ENCODE measurements around the gene NRIP1.

NRIP1 gene

DNA sequence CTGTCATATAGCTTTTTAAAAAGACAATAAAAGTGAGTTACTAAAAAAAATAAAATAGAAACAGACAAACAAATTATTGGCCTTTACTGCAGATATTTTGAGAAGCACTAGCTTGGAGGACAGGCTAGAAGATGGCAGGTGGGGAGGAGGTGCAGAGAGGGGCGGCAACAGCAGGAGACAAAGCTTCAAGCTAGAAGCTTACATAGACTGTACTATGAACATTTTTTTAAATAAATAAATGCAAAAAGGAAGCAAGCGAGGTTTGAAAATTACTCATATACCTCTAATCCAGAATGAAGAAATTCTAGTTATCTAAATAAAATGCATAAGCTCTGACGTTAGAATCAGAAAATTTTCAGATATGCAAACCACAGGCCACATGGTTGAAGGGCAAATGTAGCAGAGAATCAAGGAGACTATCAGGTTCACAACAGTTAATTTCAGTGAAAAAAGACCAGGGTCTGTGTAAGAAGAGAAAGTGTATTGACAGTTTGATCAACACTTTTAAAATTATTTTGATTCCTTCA lies 54.9 kb downstream of the NRIP1 start:
- no peak for DNase-seq (ENCODE audit: low read depth in 1 of 2, low spot score in 1 of 2)

DNA sequence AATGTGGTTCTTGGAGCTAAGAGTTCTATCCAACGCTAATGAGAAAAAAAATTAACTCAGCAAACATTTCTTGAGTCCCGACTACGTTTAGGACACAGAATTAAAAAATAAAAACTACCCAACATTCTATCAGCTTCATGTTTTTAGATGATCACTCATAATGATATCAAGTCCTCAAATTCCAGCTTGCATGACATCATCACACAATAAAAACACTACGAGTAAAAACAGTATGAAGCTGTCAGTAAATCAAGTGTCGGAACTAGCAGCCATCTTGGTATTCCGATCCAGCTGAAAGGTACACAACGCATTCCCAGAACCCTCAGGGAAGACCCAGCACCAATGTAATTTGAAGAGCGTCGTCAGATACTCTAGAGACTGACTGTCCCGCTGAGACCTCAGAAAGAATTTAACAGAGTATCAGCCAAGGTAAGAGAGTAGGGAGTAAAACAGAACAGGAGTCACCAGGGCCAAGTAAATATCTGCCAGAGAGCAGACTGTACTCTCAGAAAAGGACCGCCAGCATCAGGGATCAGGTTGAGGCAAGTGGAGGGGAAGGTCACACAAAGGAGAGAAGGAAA lies 57.0 kb downstream of the NRIP1 start:
- DNase-seq (ENCODE audit: low read depth in 1 of 2, low spot score in 1 of 2), result no peak

DNA sequence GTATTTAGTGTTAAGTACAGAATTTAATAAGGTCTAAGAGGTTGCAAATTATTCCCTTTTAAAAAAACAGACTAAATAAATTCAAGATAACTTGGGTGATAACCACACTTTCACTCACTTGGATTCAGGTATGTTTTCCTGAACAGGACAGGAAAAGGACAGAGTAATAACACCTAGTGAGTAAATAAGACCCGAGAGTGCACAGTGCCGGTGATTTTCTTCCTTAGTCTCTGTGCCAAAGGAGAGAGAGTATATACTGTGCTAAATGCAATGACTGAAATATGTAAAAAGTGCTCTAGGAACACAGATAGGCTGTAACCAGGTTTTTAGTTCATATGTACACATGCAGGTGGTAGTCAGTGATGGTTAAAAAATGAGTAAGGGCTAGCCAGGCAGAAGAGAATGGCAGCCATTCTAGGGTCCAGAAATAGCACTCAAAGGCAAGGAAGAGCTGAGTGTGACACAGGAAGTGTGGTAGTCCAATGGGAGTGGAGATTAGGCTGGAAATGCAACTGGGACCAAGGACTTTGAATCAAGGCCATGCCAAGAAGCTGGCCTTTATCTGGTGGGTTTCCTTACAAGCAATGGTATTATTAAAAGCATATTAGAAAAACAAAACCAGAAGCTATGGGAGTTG lies 58.1 kb downstream of the NRIP1 start:
- no peak for DNase-seq (ENCODE audit: low read depth in 1 of 2, low spot score in 1 of 2)

DNA sequence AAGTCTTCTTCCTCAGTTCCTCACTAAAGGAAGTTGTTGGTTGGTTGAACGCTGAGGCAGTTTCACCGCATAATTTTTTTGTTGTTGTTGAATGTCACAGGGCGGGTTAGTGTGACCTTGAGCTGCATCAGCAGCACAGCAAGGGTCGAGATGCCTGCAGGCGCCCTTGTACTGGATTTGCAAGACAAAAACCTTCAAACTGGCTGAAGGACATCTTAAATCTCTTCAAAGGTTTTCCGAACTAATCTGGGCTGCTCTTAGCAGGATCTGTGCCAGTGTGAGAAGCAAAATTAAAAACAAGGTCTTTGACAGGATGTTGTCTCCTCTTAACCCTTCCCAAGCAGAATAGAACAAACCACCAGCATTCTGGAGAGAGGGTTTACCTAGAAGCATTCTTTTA lies 59.4 kb downstream of the NRIP1 start:
- no peak for DNase-seq (ENCODE audit: low read depth in 1 of 2, low spot score in 1 of 2)

DNA sequence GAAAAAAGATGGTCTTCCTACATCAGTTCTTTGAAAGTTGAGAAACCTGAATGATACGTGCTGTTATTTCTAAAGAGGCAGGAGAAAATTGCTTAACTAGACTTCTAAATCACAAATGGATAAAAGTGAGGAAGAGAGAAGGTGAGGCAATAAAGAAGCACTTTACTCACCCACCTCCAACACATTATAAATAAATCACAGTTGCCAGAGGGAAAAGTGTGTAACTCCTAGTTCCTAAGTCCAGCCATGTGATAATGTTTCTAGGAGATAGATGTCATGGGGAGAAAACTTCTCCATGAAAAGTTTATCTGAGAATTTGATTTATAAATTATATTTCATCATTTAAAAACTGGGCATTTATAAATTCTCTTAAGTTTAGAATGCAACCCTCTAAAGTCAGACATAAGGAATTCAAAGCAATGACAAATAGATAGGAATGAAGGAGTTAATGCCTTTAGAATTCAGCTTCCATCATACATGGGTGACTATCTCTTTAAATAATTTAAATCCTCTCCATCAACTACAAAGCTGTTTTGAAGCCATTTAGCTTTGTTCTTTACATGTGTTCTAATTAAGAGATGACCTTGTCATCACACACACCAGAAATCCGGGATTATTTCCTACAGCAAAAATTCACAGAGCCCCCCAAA lies 60.0 kb downstream of the NRIP1 start:
- DNase-seq (ENCODE audit: low read depth in 1 of 2, low spot score in 1 of 2), result no peak

DNA sequence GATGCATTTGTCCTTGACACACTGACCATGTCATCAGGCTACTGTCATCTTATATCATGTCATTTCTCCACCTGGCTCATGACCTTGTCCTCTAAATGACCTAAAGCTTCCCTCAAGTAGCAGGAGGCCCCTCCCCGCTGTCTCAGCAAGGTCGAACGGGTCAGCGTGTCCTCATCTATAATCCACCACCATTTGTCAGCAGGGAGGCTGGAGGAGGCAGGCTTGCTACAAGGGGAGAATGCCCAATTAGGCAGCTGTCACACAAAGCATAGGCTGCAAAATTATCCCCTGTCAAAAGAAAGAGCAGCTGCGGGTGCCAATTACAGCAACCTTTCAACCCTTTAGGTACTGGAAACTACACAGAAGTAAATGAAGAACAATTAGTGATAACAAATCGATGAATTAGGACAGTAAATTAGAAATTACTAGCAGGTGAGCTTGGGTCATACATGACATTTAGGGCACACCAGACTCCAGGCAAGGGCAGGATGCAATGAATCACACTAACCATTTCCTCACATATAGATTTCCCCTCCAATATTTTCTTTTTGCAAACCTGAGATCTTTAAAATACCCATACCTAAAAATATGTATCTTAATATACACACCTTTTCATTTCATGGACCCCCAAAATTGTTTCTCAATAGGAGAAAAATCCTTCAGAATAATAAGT lies 61.2 kb downstream of the NRIP1 start:
- no peak for DNase-seq (ENCODE audit: low read depth in 1 of 2, low spot score in 1 of 2)

DNA sequence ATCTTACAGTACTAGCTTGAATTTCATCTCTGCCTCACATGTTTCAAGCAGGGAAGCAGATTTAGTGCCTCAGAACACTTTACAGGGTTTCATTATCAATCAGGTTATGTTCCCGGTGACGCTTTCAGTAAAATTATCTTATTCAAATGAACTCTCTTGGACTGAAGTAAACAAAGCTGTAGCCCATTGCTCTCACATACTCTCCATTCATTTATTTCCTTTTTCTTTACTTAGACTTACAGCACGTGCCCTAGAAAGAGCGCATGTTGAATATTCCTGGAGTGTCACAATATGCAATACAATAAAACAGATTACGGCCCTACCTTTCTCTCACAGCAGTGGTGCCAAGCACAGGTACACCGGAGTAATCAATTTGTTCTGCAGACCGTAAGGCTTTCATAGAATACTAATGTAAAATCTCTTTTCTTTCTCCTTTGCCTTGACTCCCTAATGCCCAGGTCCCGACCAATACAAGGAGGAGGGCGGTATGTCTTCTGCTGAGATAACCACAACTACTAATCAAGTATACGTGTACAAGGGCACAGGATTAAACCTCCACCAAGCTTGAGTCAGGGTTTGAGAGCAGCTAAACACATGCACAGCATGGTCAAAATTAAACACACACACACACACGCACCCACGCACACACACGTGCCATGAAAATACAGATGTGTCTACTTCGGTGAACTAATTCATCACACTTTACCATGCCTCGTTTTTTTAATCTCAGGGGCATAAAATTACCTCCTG lies 62.8 kb downstream of the NRIP1 start:
- DNase-seq (ENCODE audit: low read depth in 1 of 2, low spot score in 1 of 2), result no peak

DNA sequence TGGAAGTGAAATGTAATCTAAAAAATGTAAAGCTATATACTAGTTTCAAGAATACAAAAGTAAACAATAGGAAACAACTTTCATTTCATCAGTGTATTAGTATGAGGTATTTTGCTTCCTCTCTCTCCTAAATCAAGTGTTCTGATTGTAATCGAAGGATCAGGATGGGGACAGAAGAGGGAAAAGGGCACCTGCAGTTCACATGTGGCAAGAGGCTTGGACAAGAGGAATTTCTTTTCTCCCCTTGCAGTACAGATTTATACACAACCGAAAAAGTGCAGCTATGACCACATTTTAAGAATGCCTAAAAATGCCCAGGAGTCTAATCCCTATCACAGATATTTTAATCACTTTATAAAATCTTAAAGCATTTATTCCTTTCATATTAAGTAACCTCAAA lies 63.7 kb downstream of the NRIP1 start:
- DNase-seq (ENCODE audit: low read depth in 1 of 2, low spot score in 1 of 2), result no peak

DNA sequence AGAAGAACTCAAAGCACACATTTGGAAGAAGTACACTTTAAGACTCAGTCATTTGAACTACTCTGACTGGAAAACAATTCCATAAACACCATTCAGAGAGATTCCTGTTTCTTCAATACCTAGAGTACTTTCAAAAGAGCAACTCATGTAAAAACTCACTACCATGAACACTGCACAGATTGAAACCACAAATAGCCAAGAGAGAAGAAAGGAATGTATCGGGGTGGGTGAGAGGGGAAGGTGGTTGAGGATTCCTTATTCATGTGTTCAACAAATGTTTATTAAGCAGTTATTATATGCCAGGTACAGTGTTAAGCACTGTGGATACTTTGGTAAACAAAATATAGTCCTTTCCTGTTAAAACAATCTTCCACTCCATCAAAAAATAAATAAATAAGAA lies 64.7 kb downstream of the NRIP1 start:
- DNase-seq (ENCODE audit: low read depth in 1 of 2, low spot score in 1 of 2), result no peak

DNA sequence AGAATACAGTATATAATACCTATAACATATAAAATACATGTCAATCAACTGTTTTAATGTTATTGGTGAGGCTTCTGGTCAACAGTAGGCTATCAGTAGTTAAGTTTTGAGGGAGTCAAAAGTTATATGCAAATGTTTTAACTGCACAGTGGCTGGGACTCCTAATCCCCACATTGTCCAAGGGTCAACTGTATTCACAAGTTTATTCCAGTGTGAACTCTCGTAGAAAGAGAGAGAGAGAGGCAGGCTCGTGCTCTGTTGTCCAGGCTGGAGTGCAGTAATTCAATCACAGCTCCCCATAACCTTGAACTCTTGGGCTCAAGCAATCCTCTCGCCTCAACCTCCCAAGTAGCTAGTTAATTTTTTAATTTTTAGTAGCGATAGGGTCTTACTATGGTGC lies 66.0 kb downstream of the NRIP1 start:
- DNase-seq (ENCODE audit: low read depth in 1 of 2, low spot score in 1 of 2), result no peak

DNA sequence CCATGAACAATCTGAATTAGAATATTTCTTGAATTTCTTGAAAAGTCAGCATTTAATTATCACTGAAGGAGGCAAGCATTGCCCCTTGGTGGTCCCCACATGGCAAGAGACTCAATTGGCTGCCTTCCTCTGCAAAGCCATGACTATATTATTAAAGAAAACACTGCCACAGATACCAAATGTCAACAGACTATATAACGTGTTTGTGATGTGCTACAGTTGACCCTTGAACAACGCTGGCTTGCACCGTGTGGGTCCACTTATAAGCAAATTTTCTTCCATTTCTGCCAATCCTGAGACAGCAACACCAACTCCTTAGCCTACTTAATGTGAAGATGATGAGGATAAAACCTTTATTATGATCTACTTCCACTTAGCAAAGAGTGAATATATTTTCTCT lies 66.5 kb downstream of the NRIP1 start:
- no peak for DNase-seq (ENCODE audit: low read depth in 1 of 2, low spot score in 1 of 2)

DNA sequence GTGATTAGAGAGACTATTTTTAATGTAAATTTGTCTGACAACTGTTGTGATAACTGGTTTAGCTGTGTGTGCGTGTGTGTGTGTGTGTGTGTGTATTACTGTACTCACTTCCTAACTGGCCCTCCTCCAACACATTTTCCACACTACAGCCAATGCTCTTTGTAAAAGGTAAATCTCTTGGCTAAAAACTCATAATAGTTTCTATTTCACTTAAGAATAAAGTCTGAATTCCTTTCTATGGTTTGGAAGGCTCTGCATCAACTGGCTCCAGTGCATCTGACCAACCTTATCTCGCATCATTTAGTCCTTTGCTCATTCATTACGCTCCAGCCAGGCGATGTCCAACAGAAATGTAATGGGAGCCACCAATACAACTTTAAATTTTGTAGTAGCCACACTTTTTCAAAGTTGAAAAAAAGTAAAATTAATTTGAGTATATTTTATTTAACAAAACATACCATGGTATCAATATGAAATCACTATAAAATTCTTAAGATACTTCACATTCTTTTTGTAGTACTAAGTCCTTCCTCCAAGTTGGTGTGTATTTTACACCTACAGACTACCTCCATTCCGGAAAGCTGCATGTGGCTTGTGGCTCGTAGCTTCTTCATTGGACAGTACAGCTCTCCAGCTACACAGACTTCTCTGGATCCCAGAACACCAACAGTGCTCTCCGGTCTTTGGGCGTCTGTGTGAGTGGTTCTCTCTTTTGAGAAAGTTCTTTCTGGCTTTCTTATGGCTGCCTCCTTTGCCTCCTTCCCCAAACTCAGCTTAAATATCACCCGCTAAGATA lies 68.9 kb downstream of the NRIP1 start:
- no peak for DNase-seq (ENCODE audit: low read depth in 1 of 2, low spot score in 1 of 2)

DNA sequence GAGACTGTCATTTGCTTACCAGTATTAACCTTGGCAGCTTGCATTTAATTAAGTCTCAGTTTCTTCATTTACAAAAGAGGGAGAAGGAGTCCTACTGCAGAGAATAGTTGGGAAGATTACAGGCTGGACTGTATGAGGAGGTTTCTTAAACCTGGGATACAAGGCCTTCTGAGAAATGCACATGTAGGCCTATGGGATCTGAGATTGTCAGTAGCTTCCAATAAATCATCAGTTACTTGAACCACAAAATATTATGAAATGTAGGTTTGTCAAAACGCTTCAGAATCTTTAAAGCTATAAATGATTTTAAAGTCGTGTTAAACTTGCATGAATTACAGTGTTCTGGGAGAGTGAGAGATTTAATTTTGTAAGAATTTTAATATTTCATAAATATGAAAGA lies 69.6 kb downstream of the NRIP1 start:
- DNase-seq (ENCODE audit: low read depth in 1 of 2, low spot score in 1 of 2), result no peak

DNA sequence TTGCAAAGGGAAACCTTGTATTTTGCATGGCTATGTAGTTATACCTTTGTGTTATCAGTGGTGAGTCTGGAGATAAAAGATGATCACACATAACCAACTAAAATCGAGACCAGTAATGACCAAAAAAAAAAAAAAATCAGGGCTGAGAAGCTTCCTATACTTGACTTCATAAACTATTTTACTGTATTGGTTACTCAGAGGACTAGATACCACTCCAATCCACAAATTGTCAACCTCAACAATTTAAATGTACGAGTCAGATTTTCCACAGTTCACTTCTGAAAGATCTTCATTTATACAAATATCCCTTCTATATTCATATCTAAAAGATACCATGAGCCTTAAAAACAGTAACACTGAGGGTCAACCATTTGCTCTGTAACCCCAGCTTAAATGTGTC lies 71.7 kb downstream of the NRIP1 start:
- no peak for DNase-seq (ENCODE audit: low read depth in 1 of 2, low spot score in 1 of 2)

DNA sequence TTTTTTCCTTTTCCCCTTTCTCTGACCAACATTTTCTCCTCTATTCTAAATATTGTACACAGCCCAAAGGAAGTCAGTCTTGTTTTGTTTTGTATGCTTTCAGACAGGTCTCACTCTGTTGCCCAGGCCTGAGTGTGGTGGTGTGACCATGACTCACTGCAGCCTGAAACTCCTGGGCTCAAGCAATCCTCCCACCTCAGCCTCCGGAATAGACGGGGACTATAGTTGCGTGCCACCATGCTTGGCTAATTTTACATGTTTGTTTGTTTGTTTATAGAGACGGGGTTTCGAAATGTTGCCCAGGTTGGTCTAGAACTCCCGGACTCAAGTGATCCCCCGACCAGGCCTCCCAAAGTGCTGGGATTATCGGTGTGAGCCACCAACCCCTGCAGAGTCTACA lies 72.8 kb downstream of the NRIP1 start:
- no peak for DNase-seq (ENCODE audit: low read depth in 1 of 2, low spot score in 1 of 2)

DNA sequence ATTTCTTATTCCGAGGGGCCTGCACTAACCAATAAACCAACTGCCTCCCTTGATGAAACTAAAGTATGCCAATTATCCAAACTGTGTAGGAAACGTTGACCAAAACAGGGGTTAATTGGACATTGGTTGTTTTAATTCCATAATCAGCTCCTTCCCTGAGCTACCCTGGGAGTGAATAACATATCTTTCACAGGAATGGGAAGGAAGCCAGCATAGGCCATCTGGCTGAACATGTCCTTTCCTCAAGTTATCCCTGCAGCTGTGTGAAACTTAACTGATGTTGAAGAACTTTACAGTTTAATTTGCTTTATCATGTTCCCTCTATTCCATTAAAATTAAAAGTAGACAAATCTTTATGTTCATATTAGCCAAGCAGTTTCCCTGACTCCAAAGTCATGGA lies 75.4 kb downstream of the NRIP1 start:
- DNase-seq (ENCODE audit: low read depth in 1 of 2, low spot score in 1 of 2), result no peak

DNA sequence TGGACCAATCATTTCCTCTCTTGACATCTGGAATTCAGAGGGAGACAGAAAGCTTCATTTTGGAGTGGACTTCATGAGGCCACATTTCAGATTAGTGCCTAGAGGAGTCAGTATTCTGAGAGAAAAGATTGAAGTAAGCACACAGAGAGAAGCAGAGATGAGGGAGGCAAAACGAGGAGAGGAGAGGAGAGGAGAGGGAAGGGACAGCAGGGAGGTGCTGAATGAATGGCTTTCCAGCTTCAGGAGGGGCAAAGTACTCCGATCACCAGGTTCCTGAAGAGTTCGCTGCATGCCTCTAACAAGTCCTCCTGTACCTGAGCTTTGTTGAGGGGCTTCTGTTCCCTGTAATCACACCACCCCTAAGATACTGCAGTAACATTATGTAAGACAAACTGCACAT lies 76.0 kb downstream of the NRIP1 start:
- DNase-seq (ENCODE audit: low read depth in 1 of 2, low spot score in 1 of 2), result no peak

DNA sequence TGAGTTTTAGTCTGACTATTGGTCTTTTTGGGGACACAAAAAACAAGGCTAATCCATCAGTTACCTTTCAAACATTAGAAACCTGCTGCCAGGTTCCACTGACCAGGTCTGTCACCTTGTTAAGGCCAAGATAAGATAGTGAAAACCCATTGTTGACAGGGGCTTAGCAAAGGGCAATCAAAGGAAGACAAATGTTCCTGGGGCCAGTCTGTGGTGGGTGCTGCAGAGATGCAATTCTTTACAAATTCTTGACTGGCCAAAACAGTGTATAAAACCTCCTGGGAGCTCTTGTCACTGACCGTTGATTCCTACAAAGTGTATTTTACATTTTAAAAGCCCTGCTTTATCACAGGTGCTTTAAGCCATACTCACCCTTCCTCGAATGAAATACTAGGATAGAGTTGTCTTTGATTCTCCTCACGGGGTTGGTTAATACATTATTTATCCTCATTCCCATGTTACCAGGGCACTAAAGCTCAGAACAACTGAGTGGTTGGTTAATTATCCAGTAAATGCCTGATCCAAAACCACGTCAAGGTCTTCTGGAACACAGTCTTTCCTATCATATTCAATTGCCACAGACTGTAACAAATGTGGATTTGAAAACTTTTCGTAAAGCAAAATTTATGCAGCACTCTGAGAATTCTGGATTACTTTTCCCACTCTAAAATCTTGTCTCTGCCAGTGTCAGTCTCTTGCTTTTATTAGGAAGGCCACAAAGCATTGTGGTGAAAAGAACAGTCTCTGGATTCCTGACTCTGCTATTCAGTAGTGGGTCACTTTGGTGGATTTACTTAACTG lies 77.2 kb downstream of the NRIP1 start:
- no peak for DNase-seq (ENCODE audit: low read depth in 1 of 2, low spot score in 1 of 2)

DNA sequence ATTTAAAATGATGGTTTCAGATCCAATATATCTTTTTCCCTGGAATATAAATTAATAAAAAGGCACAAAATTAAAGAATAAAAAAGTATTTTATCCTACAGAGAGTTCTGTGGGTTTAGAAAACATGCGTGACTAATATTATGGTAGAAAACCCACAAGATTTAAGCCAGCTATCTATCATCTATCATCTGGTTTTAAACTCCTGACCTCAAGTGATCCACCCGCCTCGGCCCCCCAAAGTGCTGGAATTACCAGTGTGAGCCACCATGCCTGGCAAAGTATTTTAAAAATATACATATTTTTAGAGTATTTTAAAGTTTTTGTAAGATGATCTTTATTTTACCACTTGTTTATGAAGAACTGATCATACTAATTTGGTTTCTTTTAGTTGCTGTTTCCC lies 79.5 kb downstream of the NRIP1 start:
- no peak for DNase-seq (ENCODE audit: low read depth in 1 of 2, low spot score in 1 of 2)

DNA sequence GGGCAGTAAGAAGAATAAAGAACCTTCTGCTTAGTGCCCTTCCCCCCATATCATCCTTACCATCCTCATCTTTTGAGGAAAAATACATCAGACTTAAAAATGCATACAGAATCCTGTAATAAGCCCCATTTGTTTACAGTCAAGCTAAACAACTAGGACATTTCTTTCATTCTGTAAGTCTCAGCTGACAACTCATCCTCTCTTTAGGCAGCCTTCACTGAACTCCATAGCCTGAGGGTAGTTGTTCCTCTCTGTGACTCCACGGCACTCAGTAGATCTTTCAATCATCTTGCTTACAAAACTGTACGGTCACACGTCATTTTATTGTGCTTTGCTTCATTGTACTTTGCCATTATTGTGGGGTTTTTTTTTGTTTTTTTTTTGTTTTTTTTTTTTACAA lies 82.5 kb downstream of the NRIP1 start:
- no peak for DNase-seq (ENCODE audit: low read depth in 1 of 2, low spot score in 1 of 2)

All from activated CD4-positive, alpha-beta T cell treated with anti-CD3 and anti-CD28 coated beads, Interleukin-2, amount 50 U/mL, for 24 hours (primary cell).